Panc1 (cell line): ENCODE data around the gene UBASH3A. TPM values are rescaled to one million over a fixed set of nuclear protein-coding genes. Genes with fewer than 3 reads are reported as not detected.

Source experiments
- ATAC-seq: fragments of 200-7000 bp; cut with Tn5 transposase; 2 replicates; pipeline ENCODE4 v1.9.1; 2020; ENCODE audit warnings: mild to moderate bottlenecking, moderate library complexity
- BruUV-seq: library from RNA; stranded (reverse); fragments of 400-500 nt; replicated peaks from 2 replicates; lab custom pipeline; 2021; lab: Mats Ljungman, UMichigan
- CTCF ChIA-PET: fragments of 300-600 bp; sonication (Branson Sonifier 250); formaldehyde crosslinking; loops from one replicate; lab custom pipeline; 2022; ENCODE audit warnings: antibody characterized with exemption; lab: Charles Lee
- POLR2A ChIA-PET: fragments of 300-600 bp; sonication (Branson Sonifier 250); formaldehyde crosslinking; loops from one replicate; lab custom pipeline; 2022; ENCODE audit warnings: antibody characterized with exemption; lab: Charles Lee
- DNase-seq: peaks from one replicate; pipeline ENCODE4 v3.0.0-alpha.2; 2010; ENCODE audit warnings: low read depth, low spot score
- H3K27ac ChIP-seq: 2 replicates; pipeline ENCODE4 v1.5.1; 2011; ENCODE audit warnings: mild to moderate bottlenecking, low read length, inconsistent platforms
- H3K27me3 ChIP-seq: fragments of 200-500 bp; sonication (Bioruptor generic); 2 replicates; pipeline ENCODE4 v1.6.0; 2014; ENCODE audit warnings: low read length, inconsistent platforms; ENCODE audit not compliant: control insufficient read depth, insufficient read depth
- H3K36me3 ChIP-seq: fragments of 200-500 bp; sonication (Bioruptor generic); 2 replicates; pipeline ENCODE4 v1.5.1; 2014; ENCODE audit warnings: inconsistent platforms, mild to moderate bottlenecking, low read length, moderate library complexity; ENCODE audit not compliant: control insufficient read depth, insufficient read depth
- H3K4me1 ChIP-seq: 2 replicates; pipeline ENCODE4 v1.5.1; 2011; ENCODE audit warnings: inconsistent platforms, mild to moderate bottlenecking, low read length, moderate library complexity; ENCODE audit not compliant: control insufficient read depth, insufficient read depth
- H3K4me3 ChIP-seq, 2 experiments: 2 replicates each; pipeline ENCODE4 v1.5.1; 2011 to 2012; ENCODE audit warnings: low read depth in 2 of 2, low read length in 2 of 2, mild to moderate bottlenecking in 2 of 2, inconsistent platforms in 1 of 2, moderate library complexity in 1 of 2
- H3K9me3 ChIP-seq: fragments of 200-500 bp; sonication (Bioruptor generic); 2 replicates; pipeline ENCODE4 v1.5.1; 2014; ENCODE audit warnings: low read depth, mild to moderate bottlenecking, inconsistent platforms, low read length, moderate library complexity; ENCODE audit not compliant: control insufficient read depth, insufficient read depth
- POLR2AphosphoS5 ChIP-seq: IDR thresholded peaks from 2 replicates; pipeline ENCODE4 v1.6.1; 2012; ENCODE audit warnings: mild to moderate bottlenecking, low read depth, low read length, moderate library complexity
- SIN3A ChIP-seq: IDR thresholded peaks from 2 replicates; pipeline ENCODE4 v1.6.1; 2012; ENCODE audit warnings: low read depth, mild to moderate bottlenecking, low read length, moderate library complexity, borderline replicate concordance; ENCODE audit not compliant: insufficient read depth
- TCF7L2 ChIP-seq: IDR thresholded peaks from 2 replicates; pipeline ENCODE4 v1.6.1; 2011; ENCODE audit warnings: mild to moderate bottlenecking, low read depth, low read length, inconsistent platforms
- in situ Hi-C: cut with HindIII; loops from 2 replicates; pipeline ENCODE4 v1.10.0; 2016; ENCODE audit warnings: low sequenced_read_pairs, low pct_unique_long_range_greater_than_20kb
- intact Hi-C: fragments of 100-400 bp; cut with micrococcal nuclease; formaldehyde crosslinking; loops from one replicate; pipeline ENCODE4 v1.10.0; 2022; ENCODE audit not compliant: unreplicated experiment
- total RNA-seq: library from RNA; stranded (reverse); gene quantifications from one replicate; pipeline ENCODE4 v1.2.1, GENCODE V29; 2021; ENCODE audit not compliant: unreplicated experiment
- TF ChIP-seq, protein P1 (sequence below): fragments of 450-650 bp; IDR thresholded peaks from 2 replicates; pipeline ENCODE4 v1.5.1; 2017; ENCODE audit warnings: mild to moderate bottlenecking
- TF ChIP-seq, protein P2 (sequence below), 2 experiments: IDR thresholded peaks; 2 replicates each; pipeline ENCODE4 v1.6.1; 2011 to 2012; ENCODE audit warnings: low read depth in 2 of 2, control low read depth in 1 of 2, low read length in 1 of 2, mild to moderate bottlenecking in 1 of 2, moderate library complexity in 1 of 2; ENCODE audit not compliant: insufficient read depth in 1 of 2

The UBASH3A gene
- total RNA-seq, 1 experiment from 2014 or later = 0.33 TPM

DNA sequence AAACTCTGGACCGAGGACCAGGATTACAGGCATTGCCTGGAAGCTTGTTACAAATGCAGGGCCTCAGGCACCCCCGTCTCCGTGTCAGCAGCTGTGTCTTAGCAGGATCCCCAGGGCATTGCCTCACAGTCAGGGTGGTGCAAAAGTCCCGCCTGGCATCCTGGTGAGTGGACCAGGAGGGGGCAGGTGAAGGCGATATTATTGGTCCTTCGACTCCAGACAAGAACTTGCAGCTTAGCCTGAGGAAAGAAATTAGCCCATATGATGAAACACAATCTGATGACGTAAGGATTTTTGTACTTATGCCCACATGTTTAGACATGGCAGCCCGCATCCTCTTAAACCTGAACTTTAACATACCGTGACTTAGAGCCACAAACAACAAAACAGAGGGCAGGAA is 51.5 kb downstream of the UBASH3A start:
- no peak overlapping the region for H3K4me3 ChIP-seq
- intact Hi-C loops = no loop called here
- in situ Hi-C loops = no loop called here
- no peaks in the 10 kb centered on the region for H3K4me1 ChIP-seq
- ATAC-seq = no peak
- TF ChIP-seq POLR2AphosphoS5 = no peak
- TF ChIP-seq SIN3A = no peak
- TF ChIP-seq, protein P1, sequence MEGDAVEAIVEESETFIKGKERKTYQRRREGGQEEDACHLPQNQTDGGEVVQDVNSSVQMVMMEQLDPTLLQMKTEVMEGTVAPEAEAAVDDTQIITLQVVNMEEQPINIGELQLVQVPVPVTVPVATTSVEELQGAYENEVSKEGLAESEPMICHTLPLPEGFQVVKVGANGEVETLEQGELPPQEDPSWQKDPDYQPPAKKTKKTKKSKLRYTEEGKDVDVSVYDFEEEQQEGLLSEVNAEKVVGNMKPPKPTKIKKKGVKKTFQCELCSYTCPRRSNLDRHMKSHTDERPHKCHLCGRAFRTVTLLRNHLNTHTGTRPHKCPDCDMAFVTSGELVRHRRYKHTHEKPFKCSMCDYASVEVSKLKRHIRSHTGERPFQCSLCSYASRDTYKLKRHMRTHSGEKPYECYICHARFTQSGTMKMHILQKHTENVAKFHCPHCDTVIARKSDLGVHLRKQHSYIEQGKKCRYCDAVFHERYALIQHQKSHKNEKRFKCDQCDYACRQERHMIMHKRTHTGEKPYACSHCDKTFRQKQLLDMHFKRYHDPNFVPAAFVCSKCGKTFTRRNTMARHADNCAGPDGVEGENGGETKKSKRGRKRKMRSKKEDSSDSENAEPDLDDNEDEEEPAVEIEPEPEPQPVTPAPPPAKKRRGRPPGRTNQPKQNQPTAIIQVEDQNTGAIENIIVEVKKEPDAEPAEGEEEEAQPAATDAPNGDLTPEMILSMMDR = no peak
- TF ChIP-seq TCF7L2 = no peak
- TF ChIP-seq, protein P2, sequence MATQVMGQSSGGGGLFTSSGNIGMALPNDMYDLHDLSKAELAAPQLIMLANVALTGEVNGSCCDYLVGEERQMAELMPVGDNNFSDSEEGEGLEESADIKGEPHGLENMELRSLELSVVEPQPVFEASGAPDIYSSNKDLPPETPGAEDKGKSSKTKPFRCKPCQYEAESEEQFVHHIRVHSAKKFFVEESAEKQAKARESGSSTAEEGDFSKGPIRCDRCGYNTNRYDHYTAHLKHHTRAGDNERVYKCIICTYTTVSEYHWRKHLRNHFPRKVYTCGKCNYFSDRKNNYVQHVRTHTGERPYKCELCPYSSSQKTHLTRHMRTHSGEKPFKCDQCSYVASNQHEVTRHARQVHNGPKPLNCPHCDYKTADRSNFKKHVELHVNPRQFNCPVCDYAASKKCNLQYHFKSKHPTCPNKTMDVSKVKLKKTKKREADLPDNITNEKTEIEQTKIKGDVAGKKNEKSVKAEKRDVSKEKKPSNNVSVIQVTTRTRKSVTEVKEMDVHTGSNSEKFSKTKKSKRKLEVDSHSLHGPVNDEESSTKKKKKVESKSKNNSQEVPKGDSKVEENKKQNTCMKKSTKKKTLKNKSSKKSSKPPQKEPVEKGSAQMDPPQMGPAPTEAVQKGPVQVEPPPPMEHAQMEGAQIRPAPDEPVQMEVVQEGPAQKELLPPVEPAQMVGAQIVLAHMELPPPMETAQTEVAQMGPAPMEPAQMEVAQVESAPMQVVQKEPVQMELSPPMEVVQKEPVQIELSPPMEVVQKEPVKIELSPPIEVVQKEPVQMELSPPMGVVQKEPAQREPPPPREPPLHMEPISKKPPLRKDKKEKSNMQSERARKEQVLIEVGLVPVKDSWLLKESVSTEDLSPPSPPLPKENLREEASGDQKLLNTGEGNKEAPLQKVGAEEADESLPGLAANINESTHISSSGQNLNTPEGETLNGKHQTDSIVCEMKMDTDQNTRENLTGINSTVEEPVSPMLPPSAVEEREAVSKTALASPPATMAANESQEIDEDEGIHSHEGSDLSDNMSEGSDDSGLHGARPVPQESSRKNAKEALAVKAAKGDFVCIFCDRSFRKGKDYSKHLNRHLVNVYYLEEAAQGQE (IDR thresholded peaks at IDR 0.05; ENCODE audit: insufficient read depth in 1 of 2, low read depth in 2 of 2, low read length in 1 of 2) = no peak
- H3K27ac ChIP-seq = no peak overlapping the region
- no peak for DNase-seq
- no TSS peak for BruUV-seq
- no peaks in the 10 kb centered on the region for H3K27me3 ChIP-seq
- H3K36me3 ChIP-seq = no peaks in the 10 kb centered on the region
- ChIA-PET CTCF (no interaction called here), POLR2A (no interaction called here)
- H3K9me3 ChIP-seq = no peaks in the 10 kb centered on the region

DNA sequence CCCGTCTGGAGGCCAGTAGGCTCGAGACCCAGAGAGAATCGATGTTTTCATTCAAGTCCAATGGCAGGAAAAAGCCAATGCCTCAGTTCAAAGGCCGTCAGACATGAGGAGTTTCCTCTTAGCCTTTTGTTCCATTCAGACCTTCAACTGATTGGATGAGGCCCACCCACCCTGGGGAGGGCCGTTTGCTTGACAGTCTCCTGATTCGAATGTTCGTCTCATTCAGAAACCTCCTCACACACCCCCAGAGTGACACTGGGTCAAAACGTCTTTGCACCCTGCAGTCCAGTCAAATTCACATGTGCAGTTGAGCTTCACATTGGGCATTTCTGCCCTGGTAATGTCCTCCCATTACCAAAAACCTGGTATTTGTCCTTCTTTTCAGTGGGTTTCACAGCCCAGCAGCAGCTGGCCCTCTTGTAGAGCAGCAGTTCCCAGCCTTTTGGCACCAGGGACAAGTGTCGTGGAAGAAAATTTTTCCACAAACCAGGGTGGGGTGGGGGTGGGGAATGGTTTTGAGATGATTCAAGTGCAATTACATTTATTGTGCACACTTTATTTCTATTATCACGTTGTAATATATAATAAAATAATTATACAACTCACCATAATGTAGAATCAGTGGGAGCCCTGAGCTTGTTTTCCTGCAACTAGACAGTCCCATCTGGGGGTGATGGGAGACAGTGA is 52.2 kb downstream of the UBASH3A start:
- ChIA-PET CTCF (no interaction called here), POLR2A (no interaction called here)
- no peak for DNase-seq
- TF ChIP-seq TCF7L2 = no peak
- Histone ChIP-seq H3K27ac (no peak overlapping the region), H3K9me3 (no peaks in the 10 kb centered on the region), H3K4me1 (no peaks in the 10 kb centered on the region), H3K4me3 (no peak overlapping the region), H3K27me3 (no peaks in the 10 kb centered on the region), H3K36me3 (no peaks in the 10 kb centered on the region)
- ATAC-seq = no peak
- no TSS peak for BruUV-seq
- in situ Hi-C loops (no loop called here), intact Hi-C loops (no loop called here)

DNA sequence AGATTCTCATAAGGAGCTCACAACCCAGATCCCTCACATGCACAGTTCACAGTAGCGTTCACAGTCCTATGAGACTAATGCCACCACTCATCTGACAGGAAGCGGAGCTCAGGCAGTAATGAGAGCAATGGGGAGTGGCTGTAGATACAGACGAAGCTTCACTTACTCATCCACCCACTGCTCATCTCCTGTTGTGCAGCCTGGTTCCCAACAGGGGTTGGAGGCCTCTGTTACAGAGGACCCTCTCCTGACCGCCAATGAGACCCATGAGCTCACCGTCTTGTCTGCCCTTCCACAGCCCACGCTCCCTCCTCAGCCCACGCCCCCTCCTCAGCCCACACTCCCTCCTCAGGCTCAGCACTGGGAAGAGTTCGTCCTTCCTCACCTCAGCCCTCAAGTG is 52.8 kb downstream of the UBASH3A start:
- intact Hi-C loops (no loop called here), in situ Hi-C loops (no loop called here)
- CTCF ChIA-PET = no interaction called here
- POLR2A ChIA-PET = no interaction called here
- DNase-seq (no peak), ATAC-seq (no peak)
- BruUV-seq = no TSS peak
- Histone ChIP-seq H3K27me3 (no peaks in the 10 kb centered on the region), H3K4me1 (no peaks in the 10 kb centered on the region), H3K9me3 (no peaks in the 10 kb centered on the region), H3K36me3 (no peaks in the 10 kb centered on the region), H3K27ac (no peak overlapping the region), H3K4me3 (no peak overlapping the region)
- TF ChIP-seq TCF7L2 (no peak), SIN3A (no peak), POLR2AphosphoS5 (no peak)
- TF ChIP-seq, protein P2 (IDR thresholded peaks at IDR 0.05; ENCODE audit: insufficient read depth in 1 of 2, low read depth in 2 of 2, low read length in 1 of 2) = no peak
- TF ChIP-seq, protein P1 = no peak
